Measurements from ENCODE around the gene PUS10. TPM values are rescaled to one million over a fixed set of nuclear protein-coding genes. Genes with fewer than 3 reads are reported as not detected.

The PUS10 gene
- total and polyA plus RNA-seq, 2 of the 8 experiments (the other 6 are each of a cell fraction or from before 2014, with no cell fraction given): 1.3 to 3.1 TPM

- TF ChIP-seq CHD7 (IDR thresholded peaks at IDR 0.05; ENCODE audit: insufficient replicate concordance, low read length) (no peak), NRF1 (IDR thresholded peaks at IDR 0.05; ENCODE audit: low read depth, low read length) (no peak), SAP30 (IDR thresholded peaks at IDR 0.05; ENCODE audit: insufficient read depth, insufficient replicate concordance, low read length) (no peak), ATF3 (IDR thresholded peaks at IDR 0.05; ENCODE audit: insufficient read depth, low read depth, low read length) (no peak), ATF2 (IDR thresholded peaks at IDR 0.05; ENCODE audit: low read length) (no peak), CHD1 (IDR thresholded peaks at IDR 0.05; ENCODE audit: low read depth, low read length) (no peak), SIRT6 (IDR thresholded peaks at IDR 0.05; ENCODE audit: low read length) (no peak), POLR2AphosphoS5 (IDR thresholded peaks at IDR 0.05; ENCODE audit: low read depth, low read length) (no peak)
Observed at GRCh38 chr2:60899230-60899891, 118.7 kb downstream of the PUS10 start (continued).
